Measurements from ENCODE around the gene LCP1. TPM values are rescaled to one million over a fixed set of nuclear protein-coding genes. Genes with fewer than 3 reads are reported as not detected.

Gene LCP1
- total and polyA plus RNA-seq, 8 donors, result 13.5 to 401 (median 20.4) TPM

- no peak for TF ChIP-seq CTCF (IDR thresholded peaks at IDR 0.05)
- H3K4me1 ChIP-seq, result peaks cover 0 to 11% of the 10 kb centered on the region in 2 donors
- no peaks in the 10 kb centered on the region for H3K9me3 ChIP-seq
- intact Hi-C loops (cut with DNase I), result no loop called here
- H3K36me3 ChIP-seq, result no peaks in the 10 kb centered on the region
- H3K4me3 ChIP-seq, result no peak overlapping the region
- no peaks in the 10 kb centered on the region for H3K27me3 ChIP-seq
- no peak for DNase-seq
- no peak for ATAC-seq
- no peak overlapping the region for H3K27ac ChIP-seq
Observed at GRCh38 chr13:46192412-46192811, 10.4 kb upstream of the LCP1 start.

- no peak for ATAC-seq
- Histone ChIP-seq H3K36me3 (no peaks in the 10 kb centered on the region), H3K4me1 (peaks cover 0 to 33% of the 10 kb centered on the region in 2 donors), H3K27ac (no peak overlapping the region), H3K9me3 (no peaks in the 10 kb centered on the region), H3K4me3 (no peak overlapping the region), H3K27me3 (no peaks in the 10 kb centered on the region)
- no peak for TF ChIP-seq CTCF (IDR thresholded peaks at IDR 0.05)
- DNase-seq, result no peak
- intact Hi-C loops (cut with DNase I), result no loop called here
Observed at GRCh38 chr13:46185634-46186033, 3.7 kb upstream of the LCP1 start.

GRCh38 chr13:46184277-46184699 lies 2.3 kb upstream of the LCP1 start:
- Histone ChIP-seq H3K27ac (peak overlapping the region in 1 of 2 donors; percentile 93), H3K36me3 (no peaks in the 10 kb centered on the region), H3K9me3 (no peaks in the 10 kb centered on the region), H3K4me3 (no peak overlapping the region), H3K4me1 (peaks cover 0 to 33% of the 10 kb centered on the region in 2 donors), H3K27me3 (no peaks in the 10 kb centered on the region)
- intact Hi-C loops (cut with DNase I), result no loop called here
- DNase-seq (peak in 2 of 4 donors; percentile 53 to 73), ATAC-seq (peak; percentile 67)
- peak in 1 of 2 donors; percentile 49 for TF ChIP-seq CTCF (IDR thresholded peaks at IDR 0.05)

GRCh38 chr13:46183018-46183946 lies 1.3 kb upstream of the LCP1 start:
- TF ChIP-seq CTCF (IDR thresholded peaks at IDR 0.05), result no peak
- H3K4me1 ChIP-seq, result peaks cover 0 to 36% of the 10 kb centered on the region in 2 donors
- no peak overlapping the region for H3K4me3 ChIP-seq
- intact Hi-C loops (cut with DNase I), result no loop called here
- no peak for ATAC-seq
- peak overlapping the region in 1 of 2 donors; percentile 93 for H3K27ac ChIP-seq
- DNase-seq, result no peak
- no peaks in the 10 kb centered on the region for H3K27me3 ChIP-seq
- no peaks in the 10 kb centered on the region for H3K9me3 ChIP-seq
- no peaks in the 10 kb centered on the region for H3K36me3 ChIP-seq

- H3K36me3 ChIP-seq, result no peaks in the 10 kb centered on the region
- H3K4me3 ChIP-seq, result peak overlapping the region in 1 of 2 donors; percentile 52
- H3K9me3 ChIP-seq, result no peaks in the 10 kb centered on the region
- ATAC-seq, result peak; percentile 8
- no peak for DNase-seq
- no peaks in the 10 kb centered on the region for H3K27me3 ChIP-seq
- H3K27ac ChIP-seq, result peak overlapping the region; percentile 62 to 93
- TF ChIP-seq CTCF (IDR thresholded peaks at IDR 0.05), result no peak
- intact Hi-C loops (cut with DNase I), result no loop called here
- H3K4me1 ChIP-seq, result peaks cover 0 to 39% of the 10 kb centered on the region in 2 donors
Observed at GRCh38 chr13:46182491-46182877, 507 bp upstream of the LCP1 start.

Data from left lung (tissue), 10 donors.